AG09309 (cell line): ENCODE measurements around the gene ZNF22.

ENCODE experiments used
- DNase-seq: peaks from one replicate; pipeline ENCODE4 v3.0.0-alpha.2; 2010; ENCODE audit warnings: low read depth
- H3K4me3 ChIP-seq: 2 replicates; pipeline ENCODE4 v1.5.1; 2011; ENCODE audit warnings: mild to moderate bottlenecking, low read depth, low read length, moderate library complexity; ENCODE audit not compliant: control insufficient read depth
- CTCF ChIP-seq: IDR thresholded peaks from 2 replicates; pipeline ENCODE4 v1.5.1; 2011; ENCODE audit warnings: mild to moderate bottlenecking, low read depth, low read length, inconsistent platforms; ENCODE audit not compliant: insufficient read depth, control insufficient read depth; ENCODE audit errors: missing control alignments

The ZNF22 gene

GRCh38 chr10:44981172-44982113, 19.3 kb upstream of the ZNF22 start:
- no peak overlapping the region for H3K4me3 ChIP-seq
- DNase-seq, result peak; percentile 66
- TF ChIP-seq CTCF, result no peak

DNA sequence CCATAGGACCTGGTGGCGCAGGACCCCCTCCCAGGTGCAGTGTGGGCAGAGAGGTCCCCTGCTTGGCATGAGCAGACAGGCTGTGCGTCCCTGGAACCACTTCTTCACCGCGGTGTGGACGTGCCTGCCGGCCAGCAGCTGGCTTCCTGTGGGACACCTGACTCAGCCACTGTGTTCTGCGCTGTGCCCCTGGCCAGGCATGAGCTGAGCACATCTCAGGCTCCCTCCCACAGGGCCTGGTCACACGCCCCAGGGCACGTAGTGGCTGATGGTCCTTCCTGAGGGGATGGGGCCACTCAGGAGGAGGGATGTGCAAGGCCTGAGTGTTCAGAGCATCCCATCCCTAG, 18.6 kb upstream of the ZNF22 start:
- DNase-seq, result no peak
- TF ChIP-seq CTCF, result no peak
- H3K4me3 ChIP-seq, result no peak overlapping the region

GRCh38 chr10:44982496-44982895, 18.2 kb upstream of the ZNF22 start:
- H3K4me3 ChIP-seq, result no peak overlapping the region
- DNase-seq, result no peak
- TF ChIP-seq CTCF, result no peak

- H3K4me3 ChIP-seq, result no peak overlapping the region
- no peak for DNase-seq
- no peak for TF ChIP-seq CTCF
These were observed 17.4 kb upstream of the ZNF22 start for GRCh38 chr10:44983066-44983894.

GRCh38 chr10:44983895-44984278, 16.8 kb upstream of the ZNF22 start:
- H3K4me3 ChIP-seq, result no peak overlapping the region
- no peak for TF ChIP-seq CTCF
- no peak for DNase-seq

DNA sequence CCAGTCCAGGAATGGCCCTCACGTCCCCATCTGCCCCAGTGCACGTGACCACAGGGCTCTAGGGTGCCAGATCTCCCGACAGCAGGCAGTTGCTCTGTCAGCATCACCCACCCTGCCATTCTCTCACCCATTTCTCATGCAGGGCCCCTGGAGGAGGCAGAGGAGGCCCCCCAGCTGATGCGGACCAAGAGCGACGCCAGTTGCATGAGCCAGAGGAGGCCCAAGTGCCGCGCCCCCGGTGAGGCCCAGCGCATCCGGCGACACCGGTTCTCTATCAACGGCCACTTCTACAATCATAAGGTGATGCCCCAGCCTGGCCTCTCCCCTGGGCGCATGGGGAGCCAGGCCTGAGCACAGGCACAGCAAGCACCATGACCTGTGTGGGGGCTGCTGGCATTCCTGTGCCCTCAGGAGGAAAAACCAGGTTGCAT, 16.0 kb upstream of the ZNF22 start:
- DNase-seq, result no peak
- H3K4me3 ChIP-seq, result no peak overlapping the region
- no peak for TF ChIP-seq CTCF
